Stomach smooth muscle (tissue), 2 donors: Measurements from ENCODE around the gene PRC1.
"Not testable (repeated sequence)": the region's sequence is repeated elsewhere in the genome, so short reads cannot be mapped to it uniquely, and the experiment has no call there.

Source experiments
- H3K27ac ChIP-seq: one replicate; pipeline ENCODE4 v1.7.0; 2013; ENCODE audit warnings: mild to moderate bottlenecking, low read length, inconsistent platforms
- H3K27me3 ChIP-seq, 2 donors: one replicate each; pipeline ENCODE4 v1.7.0; 2013; ENCODE audit warnings: low read length in 2 of 2; ENCODE audit not compliant: insufficient read depth in 2 of 2, control insufficient read depth in 1 of 2
- H3K36me3 ChIP-seq, 2 donors: one replicate each; pipeline ENCODE4 v1.7.0; 2013; ENCODE audit warnings: low read length in 2 of 2; ENCODE audit not compliant: control insufficient read depth in 2 of 2, insufficient read depth in 2 of 2
- H3K4me1 ChIP-seq: one replicate; pipeline ENCODE4 v1.7.0; 2013; ENCODE audit warnings: low read length; ENCODE audit not compliant: control insufficient read depth, insufficient read depth
- H3K4me3 ChIP-seq, 2 donors: one replicate each; pipeline ENCODE4 v1.7.0; 2013; ENCODE audit warnings: low read length in 2 of 2
- H3K9ac ChIP-seq, 2 donors: one replicate each; pipeline ENCODE4 v1.7.0; 2013; ENCODE audit warnings: low read length in 2 of 2, mild to moderate bottlenecking in 1 of 2
- H3K9me3 ChIP-seq, 2 donors: one replicate each; pipeline ENCODE4 v1.7.0; 2013; ENCODE audit warnings: low read length in 2 of 2; ENCODE audit not compliant: control insufficient read depth in 2 of 2
- donor health status: healthy.
- donor health status: Pancreatic carcinoma.

Gene PRC1

DNA sequence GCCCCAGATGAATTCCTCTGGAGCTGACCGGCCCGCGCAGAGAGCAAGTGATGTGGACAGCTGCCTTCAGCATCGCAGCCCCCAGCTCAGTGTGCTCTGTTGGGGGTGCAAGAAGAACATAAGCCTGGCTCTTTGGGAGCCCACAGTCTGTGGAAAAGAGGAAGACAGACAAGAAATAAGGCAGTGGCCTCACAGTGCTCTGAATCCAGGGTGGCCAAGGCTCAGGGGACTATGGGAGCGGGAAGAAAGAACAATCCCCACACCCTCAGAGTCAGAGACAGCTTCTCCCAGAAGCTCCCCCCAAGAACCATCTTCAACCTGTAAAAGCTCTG is 61.7 kb downstream of the PRC1 start:
- Histone ChIP-seq H3K27ac (peak overlapping the region; percentile 74), H3K9ac (peak overlapping the region; percentile 60 to 70), H3K36me3 (peaks cover 0 to 3% of the 10 kb centered on the region in 2 donors), H3K4me3 (peak overlapping the region; percentile 71 to 92), H3K4me1 (peaks cover 50% of the 10 kb centered on the region), H3K27me3 (no peaks in the 10 kb centered on the region), H3K9me3 (no peaks in the 10 kb centered on the region)

DNA sequence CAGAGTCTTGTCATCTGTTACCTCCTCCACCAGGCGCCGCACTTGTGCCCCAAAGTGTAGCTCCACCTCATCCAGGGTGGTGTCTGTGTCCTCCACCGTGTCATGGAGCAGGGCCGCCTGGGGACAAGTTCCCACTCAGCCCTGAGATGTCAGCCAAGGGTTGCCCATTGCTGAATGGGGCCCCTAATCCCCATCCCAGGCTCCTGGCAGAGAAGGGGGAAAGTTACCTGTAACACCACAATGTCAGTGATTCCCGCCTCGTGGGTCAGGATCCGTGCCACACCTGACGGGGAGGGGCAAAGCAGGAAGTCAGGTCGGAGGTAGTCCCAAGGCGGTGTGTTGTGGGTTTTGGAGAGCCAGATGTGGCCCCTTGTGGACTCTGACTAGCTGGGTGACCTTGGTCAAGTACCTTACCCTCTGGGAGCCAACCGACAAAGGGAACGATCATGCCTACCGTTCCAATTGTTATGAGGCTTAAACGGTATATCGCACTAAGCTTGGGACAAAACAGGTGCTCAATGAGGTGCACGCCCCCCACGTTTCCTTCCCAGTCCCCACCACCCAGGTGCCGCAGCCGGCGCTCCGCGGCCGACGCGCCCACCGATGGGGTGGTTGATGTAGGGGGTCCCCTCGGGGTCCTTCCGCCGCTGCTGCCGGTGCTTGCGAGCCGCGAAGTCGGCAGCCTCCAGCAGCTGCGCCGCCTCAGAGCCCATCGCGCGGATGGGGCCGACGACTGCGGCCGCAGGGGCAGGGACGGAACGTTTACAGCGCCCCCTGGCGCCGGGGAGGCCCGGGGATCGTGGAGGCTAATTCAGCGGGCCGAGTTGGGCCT is 62.3 kb downstream of the PRC1 start, which contains the start of gene HDDC3:
TSS of gene HDDC3 (minus strand) at position 722 of the 832 bp plus-strand sequence. CDS start at position 713, 9 bp downstream.
- Histone ChIP-seq H3K4me1 (peaks cover 50% of the 10 kb centered on the region), H3K9me3 (no peaks in the 10 kb centered on the region), H3K27ac (peak within 1 kb of the TSS; percentile 78), H3K4me3 (peak within 1 kb of the TSS; percentile 71 to 92), H3K36me3 (peaks cover 0 to 3% of the 10 kb centered on the region in 2 donors), H3K27me3 (no peaks in the 10 kb centered on the region), H3K9ac (peak within 1 kb of the TSS; percentile 70 to 88)

DNA sequence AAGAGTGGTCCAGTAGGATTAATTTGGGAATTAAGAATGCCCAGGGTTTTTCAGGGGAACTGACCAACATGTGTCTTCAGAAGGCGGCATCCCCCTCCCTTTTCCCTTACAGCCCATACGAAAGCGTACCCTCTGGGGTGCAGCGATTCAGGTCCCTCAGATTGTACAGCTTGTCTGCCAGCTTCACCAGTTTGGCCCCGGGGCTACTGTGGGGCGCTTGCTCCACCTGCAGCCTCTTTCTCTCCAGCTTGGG is 62.8 kb downstream of the PRC1 start:
- Histone ChIP-seq H3K9ac (peak overlapping the region in 1 of 2 donors; percentile 70), H3K4me1 (peaks cover 50% of the 10 kb centered on the region), H3K9me3 (no peaks in the 10 kb centered on the region), H3K4me3 (peak overlapping the region in 1 of 2 donors; percentile 92), H3K36me3 (no peaks in the 10 kb centered on the region), H3K27ac (peak overlapping the region; percentile 78), H3K27me3 (no peaks in the 10 kb centered on the region)

DNA sequence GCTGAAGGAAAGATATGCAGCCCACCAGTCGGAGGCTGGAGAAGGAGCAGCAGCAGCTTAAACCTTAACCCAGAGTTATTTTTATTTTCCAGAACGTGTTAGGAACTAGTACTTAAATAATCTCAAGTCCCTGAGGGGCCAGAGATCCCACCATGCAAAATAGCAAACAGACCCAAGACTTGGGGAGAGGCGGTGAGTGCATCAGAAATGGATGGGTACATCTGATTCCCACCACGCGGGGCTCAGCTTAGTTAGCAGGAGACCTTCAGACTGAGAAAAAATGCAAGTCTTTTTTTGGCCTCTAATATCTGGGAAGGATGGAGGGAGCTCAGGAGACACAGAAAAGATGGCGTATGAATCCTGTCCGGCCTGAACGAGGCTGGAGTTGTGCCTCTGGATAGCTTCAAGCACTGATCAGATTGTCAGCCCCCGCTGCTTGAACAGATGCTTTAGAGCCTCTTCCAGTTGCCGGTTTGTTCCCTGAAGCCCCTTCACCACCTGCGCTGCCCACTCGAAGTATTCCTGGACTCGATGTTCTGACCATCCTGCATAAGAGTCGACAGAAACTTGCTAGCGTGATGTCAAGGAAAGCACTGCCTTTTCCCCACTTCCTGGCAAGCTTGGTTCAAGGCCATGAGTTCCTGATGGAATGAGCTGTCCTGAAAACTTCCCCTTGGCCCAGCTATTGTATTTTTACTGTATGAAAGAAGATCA is 63.3 kb downstream of the PRC1 start:
- Histone ChIP-seq H3K27ac (peak overlapping the region; percentile 78), H3K27me3 (no peaks in the 10 kb centered on the region), H3K36me3 (no peaks in the 10 kb centered on the region), H3K4me3 (peak overlapping the region; percentile 80 to 84), H3K9ac (peak overlapping the region; percentile 29 to 84), H3K4me1 (peaks cover 45% of the 10 kb centered on the region), H3K9me3 (no peaks in the 10 kb centered on the region)

DNA sequence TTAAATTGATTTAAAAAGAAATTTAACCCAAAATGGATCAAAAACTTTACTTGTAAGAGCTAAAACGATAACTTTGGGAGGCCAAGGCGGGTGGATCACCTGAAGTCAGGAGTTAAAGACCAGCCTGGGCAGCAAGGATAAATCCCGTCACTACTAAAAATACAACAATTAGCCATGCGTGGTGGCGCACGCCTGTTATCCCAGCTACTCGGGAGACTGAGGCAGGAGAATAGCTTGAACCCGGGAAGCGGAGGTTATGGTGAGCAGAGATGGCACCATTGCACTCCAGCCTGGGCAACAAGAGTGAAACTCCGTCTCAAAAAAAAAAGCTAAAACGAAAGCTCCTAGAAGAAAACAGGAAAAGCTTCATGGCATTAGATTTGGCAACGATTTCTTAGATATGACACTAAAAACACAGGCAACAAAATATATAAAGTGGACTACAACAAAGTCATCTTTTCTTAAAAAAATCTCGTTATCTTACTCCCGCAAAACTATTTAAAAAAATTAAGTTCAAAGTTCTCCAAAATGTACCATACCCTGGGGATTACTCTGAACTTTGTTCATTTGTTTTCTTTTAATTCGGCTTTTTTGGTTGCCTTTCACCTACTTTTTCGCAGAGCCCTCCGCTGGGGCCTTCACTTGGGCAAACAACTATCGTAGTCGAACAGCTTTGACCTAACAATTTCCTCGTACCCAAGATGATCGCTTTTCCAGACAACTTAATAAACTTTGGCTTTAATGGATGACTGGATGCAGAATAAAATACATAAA is 64.9 kb downstream of the PRC1 start:
- no peaks in the 10 kb centered on the region for H3K27me3 ChIP-seq
- H3K4me1 ChIP-seq: peaks cover 31% of the 10 kb centered on the region
- H3K9ac ChIP-seq: peak overlapping the region; percentile 84 to 86
- H3K36me3 ChIP-seq: no peaks in the 10 kb centered on the region
- no peaks in the 10 kb centered on the region for H3K9me3 ChIP-seq
- peak overlapping the region; percentile 80 to 84 for H3K4me3 ChIP-seq
- H3K27ac ChIP-seq: peak overlapping the region; percentile 78

DNA sequence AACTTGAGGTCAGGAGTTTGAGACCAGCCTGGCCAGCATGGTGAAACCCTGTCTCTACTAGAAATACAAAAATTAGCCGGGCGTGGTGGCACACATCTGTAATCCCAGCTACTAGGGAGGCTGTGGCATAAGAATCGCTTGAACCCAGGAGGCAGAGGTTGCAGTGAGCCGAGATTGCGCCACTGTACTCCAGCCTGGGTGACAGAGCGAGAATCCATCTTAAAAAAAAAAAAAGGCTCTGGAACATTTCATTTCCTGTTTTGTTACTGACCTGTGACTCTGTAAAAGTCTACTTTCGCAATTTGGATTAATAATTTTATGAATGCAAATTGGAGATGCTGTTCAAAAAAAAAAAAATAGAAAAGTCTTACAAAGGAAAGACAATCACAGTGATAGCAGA is 66.2 kb downstream of the PRC1 start:
- peaks cover 24% of the 10 kb centered on the region for H3K4me1 ChIP-seq
- H3K9ac ChIP-seq, H3K27ac ChIP-seq, H3K9me3 ChIP-seq, H3K27me3 ChIP-seq, H3K36me3 ChIP-seq, H3K4me3 ChIP-seq: not testable (repeated sequence)

DNA sequence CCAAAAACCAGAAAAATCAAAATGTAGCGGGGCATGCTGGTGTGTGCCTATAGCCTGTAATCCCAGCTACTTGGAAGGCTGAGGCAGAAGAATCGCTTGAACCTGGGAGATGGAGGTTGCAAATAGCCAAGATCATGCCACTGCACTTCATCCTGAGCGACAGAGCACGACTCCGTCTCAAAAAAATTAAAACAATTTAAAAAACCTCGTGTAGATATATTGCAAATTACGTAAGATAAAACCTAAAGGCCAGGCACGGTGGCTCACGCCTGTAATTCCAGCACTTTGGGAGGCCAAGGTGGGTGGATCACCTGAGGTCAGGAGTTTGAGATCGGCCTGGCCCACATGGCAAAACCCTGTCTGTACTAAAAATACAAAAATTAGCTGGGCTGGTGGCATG is 67.6 kb downstream of the PRC1 start:
- not testable (repeated sequence) for H3K9me3 ChIP-seq, H3K27me3 ChIP-seq, H3K36me3 ChIP-seq, H3K9ac ChIP-seq, H3K4me3 ChIP-seq, H3K27ac ChIP-seq
- peaks cover 13% of the 10 kb centered on the region for H3K4me1 ChIP-seq

DNA sequence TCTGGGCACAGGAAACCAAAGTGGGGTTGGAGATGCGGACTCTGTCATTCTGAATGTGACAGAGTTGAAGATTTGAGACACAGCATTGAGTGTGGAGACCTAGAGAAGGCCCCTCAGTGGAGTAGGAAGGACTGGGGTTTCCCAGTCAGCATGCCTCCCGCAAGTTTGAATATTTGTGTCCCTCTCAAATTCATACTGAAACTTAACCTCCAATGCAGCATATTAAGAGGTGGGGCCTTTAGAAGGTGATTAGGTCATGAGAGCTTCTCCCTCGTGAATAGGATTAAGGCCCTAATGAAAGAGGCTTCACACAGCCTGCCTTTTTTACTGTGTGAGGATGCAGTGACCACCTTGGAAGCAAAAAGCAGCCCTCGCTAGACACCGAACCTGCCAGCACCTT is 70.0 kb downstream of the PRC1 start:
- Histone ChIP-seq H3K9me3 (no peaks in the 10 kb centered on the region), H3K36me3 (peaks cover 9 to 18% of the 10 kb centered on the region in 2 donors), H3K9ac (no peak overlapping the region), H3K4me3 (no peak overlapping the region), H3K27me3 (no peaks in the 10 kb centered on the region), H3K27ac (no peak overlapping the region), H3K4me1 (no peaks in the 10 kb centered on the region)

DNA sequence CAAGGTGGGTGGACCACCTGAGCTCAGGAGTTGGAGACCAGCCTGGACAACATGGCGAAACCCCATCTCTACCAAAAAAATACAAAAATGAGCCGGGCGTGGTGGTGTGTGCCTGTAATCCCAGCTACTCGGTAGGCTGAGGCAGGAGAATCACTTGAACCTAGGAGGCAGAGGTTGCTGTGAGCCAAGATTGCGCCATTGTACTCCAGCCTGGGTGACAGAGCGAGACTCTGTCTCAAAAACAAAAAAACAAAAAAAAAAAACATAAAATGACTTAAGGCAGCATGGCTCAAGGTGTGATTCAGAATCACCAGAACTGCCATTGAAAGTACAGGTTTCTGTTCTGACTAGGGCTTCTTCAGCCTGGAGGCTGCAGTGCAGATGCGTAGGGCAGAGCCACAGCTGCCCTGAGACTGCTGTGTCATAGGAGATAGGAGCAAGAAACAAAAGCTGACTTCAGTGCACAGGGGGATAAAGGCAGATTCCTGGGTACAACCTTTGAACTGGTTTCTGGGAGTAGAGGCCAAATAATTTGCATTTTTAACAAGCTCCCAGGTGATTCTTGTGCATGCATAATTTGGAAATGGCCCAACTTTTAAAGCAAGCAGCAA is 71.5 kb downstream of the PRC1 start:
- H3K27ac ChIP-seq: not testable (repeated sequence)
- H3K36me3 ChIP-seq: peaks cover 21 to 31% of the 10 kb centered on the region in 2 donors

DNA sequence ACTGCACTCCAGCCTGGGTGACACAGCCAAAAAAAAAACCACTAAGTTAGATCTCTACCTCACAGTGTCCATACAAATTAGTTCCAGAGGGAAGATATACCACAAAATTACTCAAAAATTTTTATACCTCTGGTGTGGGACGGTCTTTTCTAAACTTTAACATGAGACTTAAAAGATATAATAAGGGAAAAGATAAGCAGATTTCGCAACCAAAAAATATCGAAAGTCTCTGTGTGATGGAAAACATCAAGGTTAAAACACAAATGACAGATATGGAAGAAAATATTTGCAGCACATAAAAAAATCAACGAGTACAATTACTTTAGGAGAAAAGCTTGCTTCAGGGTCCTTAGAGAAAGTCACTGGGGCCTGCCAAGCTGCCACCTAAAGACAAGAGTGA is 72.4 kb downstream of the PRC1 start:
- Histone ChIP-seq H3K36me3 (peaks cover 29 to 40% of the 10 kb centered on the region in 2 donors), H3K27me3 (no peaks in the 10 kb centered on the region), H3K4me1 (no peaks in the 10 kb centered on the region), H3K27ac (no peak overlapping the region), H3K4me3 (no peak overlapping the region), H3K9ac (no peak overlapping the region), H3K9me3 (no peaks in the 10 kb centered on the region)

More for the DNA sequence above, 71.5 kb downstream of the PRC1 start:
- H3K4me3 ChIP-seq, H3K4me1 ChIP-seq, H3K9me3 ChIP-seq, H3K9ac ChIP-seq, H3K27me3 ChIP-seq: not testable (repeated sequence)
